GM23248 (cell line): ENCODE data around the gene NR3C2. TPM values are rescaled to one million over a fixed set of nuclear protein-coding genes. Genes with fewer than 3 reads are reported as not detected.

Experiments used
- DNase-seq: peaks from one replicate; pipeline ENCODE4 v3.0.0-alpha.2; 2015
- H2AFZ ChIP-seq: fragments of 200-600 bp; sonication (generic); 2 replicates; pipeline ENCODE4 v1.6.1; 2016; ENCODE audit warnings: antibody characterized with exemption
- H3F3A ChIP-seq: fragments of 200-600 bp; sonication (generic); 2 replicates; pipeline ENCODE4 v1.6.1; 2016; ENCODE audit warnings: mild to moderate bottlenecking, antibody characterized with exemption, mixed run types; ENCODE audit not compliant: insufficient read depth
- H3K27ac ChIP-seq: fragments of 200-600 bp; sonication (generic); 2 replicates; pipeline ENCODE4 v1.5.1; 2016; ENCODE audit warnings: mild to moderate bottlenecking
- H3K27me3 ChIP-seq: fragments of 200-600 bp; sonication (generic); replicated peaks from 2 replicates; pipeline ENCODE4 v1.6.1; 2016; ENCODE audit warnings: mild to moderate bottlenecking; ENCODE audit not compliant: insufficient read depth
- H3K36me3 ChIP-seq: fragments of 200-600 bp; sonication (generic); 2 replicates; pipeline ENCODE4 v1.6.1; 2016; ENCODE audit warnings: low read depth, mild to moderate bottlenecking
- H3K4me1 ChIP-seq: fragments of 200-600 bp; sonication (generic); 2 replicates; pipeline ENCODE4 v1.6.1; 2016; ENCODE audit warnings: mild to moderate bottlenecking; ENCODE audit not compliant: insufficient read depth
- H3K4me2 ChIP-seq: fragments of 200-600 bp; sonication (generic); one replicate; pipeline ENCODE4 v1.6.1; 2016; ENCODE audit warnings: mild to moderate bottlenecking; ENCODE audit not compliant: unreplicated experiment
- H3K4me3 ChIP-seq: fragments of 200-600 bp; sonication (generic); 2 replicates; pipeline ENCODE4 v1.5.1; 2016; ENCODE audit warnings: mild to moderate bottlenecking
- H3K79me2 ChIP-seq: fragments of 200-600 bp; sonication (generic); 2 replicates; pipeline ENCODE4 v1.6.1; 2016; ENCODE audit warnings: mild to moderate bottlenecking; ENCODE audit not compliant: insufficient read depth
- H3K9ac ChIP-seq: fragments of 200-600 bp; sonication (generic); 2 replicates; pipeline ENCODE4 v1.6.1; 2016; ENCODE audit warnings: mild to moderate bottlenecking
- H3K9me2 ChIP-seq: fragments of 200-600 bp; sonication (generic); 2 replicates; pipeline ENCODE4 v1.6.1; 2016; ENCODE audit warnings: mixed run types, mild to moderate bottlenecking, moderate library complexity; ENCODE audit not compliant: insufficient read depth
- H3K9me3 ChIP-seq: fragments of 200-600 bp; sonication (generic); one replicate; pipeline ENCODE4 v1.6.1; 2017; ENCODE audit warnings: low read depth
- H4K20me1 ChIP-seq: fragments of 200-600 bp; sonication (generic); 2 replicates; pipeline ENCODE4 v1.6.0; 2016; ENCODE audit not compliant: insufficient read depth
- EZH2 ChIP-seq: fragments of 200-600 bp; sonication (generic); IDR thresholded peaks from 2 replicates; pipeline ENCODE4 v1.6.1; 2018; ENCODE audit warnings: antibody characterized with exemption, mild to moderate bottlenecking; ENCODE audit not compliant: insufficient read depth, poor library complexity, severe bottlenecking
- EZH2phosphoT487 ChIP-seq: fragments of 200-600 bp; sonication (generic); IDR thresholded peaks from 2 replicates; pipeline ENCODE4 v1.6.1; 2018; ENCODE audit warnings: antibody characterized with exemption, moderate library complexity, mild to moderate bottlenecking, low read depth; ENCODE audit not compliant: insufficient read depth
- WGBS, 2 experiments: methylation state at CpG; one replicate each; pipeline ENCODE4 v1.1.6; 2015 to 2017; ENCODE audit warnings: low lambda C conversion rate in 2 of 2, low coverage in 1 of 2; ENCODE audit errors: missing lambda C conversion rate in 2 of 2; 5-methylcytosine and 5-hydroxymethylcytosine counted together
- in situ Hi-C: fragments of 300-500 bp; cut with MboI; formaldehyde crosslinking; loops from 2 replicates; pipeline ENCODE4 v1.15.0; 2020
- polyA plus RNA-seq: library from polyadenylated mRNA; unstranded; fragments of >200 nt; fragmentation: Nextera tagmentation; extraction: Ambion mirVana; gene quantifications from 2 replicates; pipeline ENCODE4 v1.2.1, GENCODE V29; 2016
- total RNA-seq: library from RNA; depleted of rRNA; stranded (reverse); fragments of >200 nt; shearing (Covaris generic); gene quantifications from 2 replicates; pipeline ENCODE4 v1.2.3, GENCODE V29; 2014

NR3C2 gene
- total and polyA plus RNA-seq, 2 experiments from 2014 or later = 0.04 TPM; not detected in 1

- no peak for DNase-seq
- no peaks in the 10 kb centered on the region for H3F3A ChIP-seq
- no peaks in the 10 kb centered on the region for H3K36me3 ChIP-seq
- no peaks in the 10 kb centered on the region for H3K79me2 ChIP-seq
- H3K27ac ChIP-seq = no peak overlapping the region
- H3K9me3 ChIP-seq = no peaks in the 10 kb centered on the region
- no peaks in the 10 kb centered on the region for H3K27me3 ChIP-seq
- no peaks in the 10 kb centered on the region for H3K9me2 ChIP-seq
- 52 to 68% methylated on average over 4 of the region's 4 CpGs for WGBS, 2 experiments
- H3K4me3 ChIP-seq = no peak overlapping the region
- H3K4me1 ChIP-seq = no peaks in the 10 kb centered on the region
- in situ Hi-C loops = no loop called here
- no peak overlapping the region for H3K9ac ChIP-seq
- no peak for TF ChIP-seq EZH2phosphoT487
- TF ChIP-seq EZH2 = no peak
- no peak overlapping the region for H3K4me2 ChIP-seq
- H4K20me1 ChIP-seq = no peaks in the 10 kb centered on the region
- no peak overlapping the region for H2AFZ ChIP-seq
Observed at GRCh38 chr4:148367756-148368155, 74.5 kb downstream of the NR3C2 start.

- H4K20me1 ChIP-seq = no peaks in the 10 kb centered on the region
- H3K4me1 ChIP-seq = no peaks in the 10 kb centered on the region
- TF ChIP-seq EZH2phosphoT487 (no peak), EZH2 (no peak)
- no peak overlapping the region for H3K4me3 ChIP-seq
- H3K27ac ChIP-seq = no peak overlapping the region
- no peaks in the 10 kb centered on the region for H3K79me2 ChIP-seq
- H3K9me3 ChIP-seq = no peaks in the 10 kb centered on the region
- in situ Hi-C loops = no loop called here
- no peak overlapping the region for H3K4me2 ChIP-seq
- no peak overlapping the region for H2AFZ ChIP-seq
- H3K9me2 ChIP-seq = no peaks in the 10 kb centered on the region
- H3F3A ChIP-seq = no peaks in the 10 kb centered on the region
- H3K9ac ChIP-seq = no peak overlapping the region
- DNase-seq = no peak
- no peaks in the 10 kb centered on the region for H3K36me3 ChIP-seq
- H3K27me3 ChIP-seq = no peaks in the 10 kb centered on the region
Observed at GRCh38 chr4:148366251-148366650, 76.0 kb downstream of the NR3C2 start.

- WGBS, 2 experiments = 34 to 36% methylated on average over 1 of the region's 1 CpG
- Histone ChIP-seq H3K4me1 (no peaks in the 10 kb centered on the region), H3F3A (no peaks in the 10 kb centered on the region), H3K9me2 (no peaks in the 10 kb centered on the region), H3K4me2 (no peak overlapping the region), H2AFZ (no peak overlapping the region), H3K79me2 (no peaks in the 10 kb centered on the region), H3K9me3 (no peaks in the 10 kb centered on the region), H3K36me3 (no peaks in the 10 kb centered on the region), H3K27me3 (no peaks in the 10 kb centered on the region), H3K9ac (no peak overlapping the region), H4K20me1 (no peaks in the 10 kb centered on the region), H3K4me3 (no peak overlapping the region), H3K27ac (no peak overlapping the region)
- no peak for TF ChIP-seq EZH2phosphoT487
- no peak for TF ChIP-seq EZH2
- in situ Hi-C loops = no loop called here
- no peak for DNase-seq
Observed at GRCh38 chr4:148364525-148364924, 77.7 kb downstream of the NR3C2 start.

- H3K36me3 ChIP-seq = no peaks in the 10 kb centered on the region
- H3K4me2 ChIP-seq = no peak overlapping the region
- H3K9ac ChIP-seq = no peak overlapping the region
Observed at GRCh38 chr4:148359769-148360168, 82.4 kb downstream of the NR3C2 start.

More at GRCh38 chr4:148359769-148360168, 82.4 kb downstream of the NR3C2 start:
- no peaks in the 10 kb centered on the region for H4K20me1 ChIP-seq
- H2AFZ ChIP-seq = no peak overlapping the region
- in situ Hi-C loops = no loop called here
- no peaks in the 10 kb centered on the region for H3K27me3 ChIP-seq
- no peaks in the 10 kb centered on the region for H3F3A ChIP-seq
- DNase-seq = no peak
- TF ChIP-seq EZH2phosphoT487 (no peak), EZH2 (no peak)
- H3K9me3 ChIP-seq = no peaks in the 10 kb centered on the region
- H3K79me2 ChIP-seq = no peaks in the 10 kb centered on the region
- H3K27ac ChIP-seq = no peak overlapping the region
- H3K9me2 ChIP-seq = no peaks in the 10 kb centered on the region
- H3K4me3 ChIP-seq = no peak overlapping the region
- 43 to 77% methylated on average over 1 of the region's 1 CpG for WGBS, 2 experiments
- H3K4me1 ChIP-seq = no peaks in the 10 kb centered on the region
